ENCODE measurements around the gene ATL1.
"Not testable (repeated sequence)": the region's sequence is repeated elsewhere in the genome, so short reads cannot be mapped to it uniquely, and the experiment has no call there.

The ATL1 gene

DNA sequence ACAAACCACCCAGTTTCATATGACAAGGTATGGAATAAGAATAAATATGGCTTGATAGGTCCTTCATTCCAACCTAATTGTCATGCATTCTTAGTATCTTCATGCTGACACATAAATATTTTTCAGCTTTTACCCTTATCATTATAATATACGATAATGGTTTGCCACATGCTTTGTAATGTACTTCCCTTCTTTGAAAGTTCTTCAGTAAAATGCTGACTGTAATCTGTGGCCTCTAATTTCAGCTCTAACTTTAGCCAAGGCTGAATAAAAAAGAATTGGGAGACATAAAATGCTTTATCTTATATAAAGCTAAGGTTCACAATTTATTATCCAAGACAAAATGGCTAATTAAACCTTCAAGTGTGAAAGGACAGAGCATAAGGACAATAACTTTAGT lies 24.9 kb upstream of the ATL1 start:
- H3K27me3 ChIP-seq (ENCODE audit: insufficient read depth, low read length, poor library complexity) = no peaks in the 10 kb centered on the region
- peaks cover 24% of the 10 kb centered on the region for H3K4me1 ChIP-seq (ENCODE audit: insufficient read depth, low read length)
- ATAC-seq (ENCODE audit: insufficient read depth, low read depth) (no peak), DNase-seq (no peak)
- H4K20me1 ChIP-seq (ENCODE audit: insufficient read depth, low read length) = peaks cover 7% of the 10 kb centered on the region
- peaks cover 1% of the 10 kb centered on the region; the same call in 1 of the 2 replicates for H3K36me3 ChIP-seq (ENCODE audit: insufficient read depth, low read length)
- H3K27ac ChIP-seq (ENCODE audit: low read length) = no peak overlapping the region
- TF ChIP-seq, protein P1, sequence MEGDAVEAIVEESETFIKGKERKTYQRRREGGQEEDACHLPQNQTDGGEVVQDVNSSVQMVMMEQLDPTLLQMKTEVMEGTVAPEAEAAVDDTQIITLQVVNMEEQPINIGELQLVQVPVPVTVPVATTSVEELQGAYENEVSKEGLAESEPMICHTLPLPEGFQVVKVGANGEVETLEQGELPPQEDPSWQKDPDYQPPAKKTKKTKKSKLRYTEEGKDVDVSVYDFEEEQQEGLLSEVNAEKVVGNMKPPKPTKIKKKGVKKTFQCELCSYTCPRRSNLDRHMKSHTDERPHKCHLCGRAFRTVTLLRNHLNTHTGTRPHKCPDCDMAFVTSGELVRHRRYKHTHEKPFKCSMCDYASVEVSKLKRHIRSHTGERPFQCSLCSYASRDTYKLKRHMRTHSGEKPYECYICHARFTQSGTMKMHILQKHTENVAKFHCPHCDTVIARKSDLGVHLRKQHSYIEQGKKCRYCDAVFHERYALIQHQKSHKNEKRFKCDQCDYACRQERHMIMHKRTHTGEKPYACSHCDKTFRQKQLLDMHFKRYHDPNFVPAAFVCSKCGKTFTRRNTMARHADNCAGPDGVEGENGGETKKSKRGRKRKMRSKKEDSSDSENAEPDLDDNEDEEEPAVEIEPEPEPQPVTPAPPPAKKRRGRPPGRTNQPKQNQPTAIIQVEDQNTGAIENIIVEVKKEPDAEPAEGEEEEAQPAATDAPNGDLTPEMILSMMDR (IDR thresholded peaks at IDR 0.05; ENCODE audit: borderline replicate concordance, extremely low read depth, low read length, poor library complexity, severe bottlenecking) = no peak
- TF ChIP-seq EZH2 (IDR thresholded peaks at IDR 0.05; ENCODE audit: borderline replicate concordance, low read depth, low read length, severe bottlenecking) = no peak
- H3K4me2 ChIP-seq (ENCODE audit: insufficient read depth, low read length) = no peak overlapping the region
- H3K4me3 ChIP-seq (ENCODE audit: low read depth in 1 of 2, low read length in 2 of 2) = no peak overlapping the region
- H2AFZ ChIP-seq (ENCODE audit: low read depth, low read length) = no peak overlapping the region
- H3K79me2 ChIP-seq (ENCODE audit: insufficient read depth, low read length) = peaks cover 22% of the 10 kb centered on the region
- peaks cover 2% of the 10 kb centered on the region for H3K9me3 ChIP-seq (ENCODE audit: insufficient read depth, low read length, severe bottlenecking)
- no peak overlapping the region for H3K9ac ChIP-seq (ENCODE audit: low read depth, low read length)

DNA sequence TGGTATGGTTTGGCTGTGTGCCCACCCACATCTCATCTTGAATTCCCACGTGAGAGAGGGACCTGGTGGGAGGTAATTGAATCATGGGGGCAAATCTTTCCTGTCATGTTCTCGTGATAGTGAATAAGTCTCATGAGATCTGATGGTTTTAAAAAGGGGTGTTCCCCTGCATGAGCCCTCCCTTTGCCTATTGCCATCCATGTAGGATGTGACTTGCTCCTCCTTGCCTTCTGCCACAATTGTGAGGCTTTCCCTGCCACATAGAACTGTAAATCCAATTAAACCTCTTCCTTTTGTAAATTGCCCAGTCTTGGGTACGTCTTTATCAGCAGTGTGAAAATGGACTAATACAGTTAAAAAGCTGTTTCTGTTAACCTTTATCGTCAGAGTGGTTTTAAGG lies 21.9 kb upstream of the ATL1 start:
- H2AFZ ChIP-seq (ENCODE audit: low read depth, low read length); H3K9me3 ChIP-seq (ENCODE audit: insufficient read depth, low read length, severe bottlenecking); H3K27me3 ChIP-seq (ENCODE audit: insufficient read depth, low read length, poor library complexity); ATAC-seq (ENCODE audit: insufficient read depth, low read depth); H3K9ac ChIP-seq (ENCODE audit: low read depth, low read length); H4K20me1 ChIP-seq (ENCODE audit: insufficient read depth, low read length); H3K4me1 ChIP-seq (ENCODE audit: insufficient read depth, low read length); DNase-seq; H3K4me3 ChIP-seq (ENCODE audit: low read depth in 1 of 2, low read length in 2 of 2); H3K79me2 ChIP-seq (ENCODE audit: insufficient read depth, low read length); H3K27ac ChIP-seq (ENCODE audit: low read length); H3K36me3 ChIP-seq (ENCODE audit: insufficient read depth, low read length); H3K4me2 ChIP-seq (ENCODE audit: insufficient read depth, low read length): not testable (repeated sequence)

DNA sequence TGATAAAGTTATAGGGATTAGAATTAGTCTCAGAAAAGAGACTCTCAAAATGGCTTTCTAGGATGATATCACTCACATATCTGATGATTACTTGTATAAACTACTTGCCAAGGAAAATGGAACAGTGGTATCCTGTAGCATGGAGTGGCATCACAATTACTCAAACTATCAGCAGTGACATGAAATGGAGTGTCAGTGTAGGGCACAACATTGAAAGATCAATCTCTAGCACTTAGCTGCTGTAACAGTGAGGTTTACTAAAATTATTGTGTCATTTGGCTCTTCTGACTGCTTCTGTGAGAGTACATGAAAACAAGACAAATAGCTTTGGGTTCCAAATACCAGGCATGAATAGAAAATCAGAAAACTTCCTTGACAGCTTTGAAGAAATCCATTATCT lies 20.9 kb upstream of the ATL1 start:
- no peaks in the 10 kb centered on the region for H3K27me3 ChIP-seq (ENCODE audit: insufficient read depth, low read length, poor library complexity)
- H3K4me2 ChIP-seq (ENCODE audit: insufficient read depth, low read length) = no peak overlapping the region
- H4K20me1 ChIP-seq (ENCODE audit: insufficient read depth, low read length) = no peaks in the 10 kb centered on the region
- TF ChIP-seq, protein P1 (IDR thresholded peaks at IDR 0.05; ENCODE audit: borderline replicate concordance, extremely low read depth, low read length, poor library complexity, severe bottlenecking) = no peak
- no peak for TF ChIP-seq EZH2 (IDR thresholded peaks at IDR 0.05; ENCODE audit: borderline replicate concordance, low read depth, low read length, severe bottlenecking)
- no peaks in the 10 kb centered on the region for H3K79me2 ChIP-seq (ENCODE audit: insufficient read depth, low read length)
- H2AFZ ChIP-seq (ENCODE audit: low read depth, low read length) = no peak overlapping the region
- H3K36me3 ChIP-seq (ENCODE audit: insufficient read depth, low read length) = no peaks in the 10 kb centered on the region
- DNase-seq (no peak), ATAC-seq (ENCODE audit: insufficient read depth, low read depth) (no peak)
- no peak overlapping the region for H3K9ac ChIP-seq (ENCODE audit: low read depth, low read length)
- peaks cover 7% of the 10 kb centered on the region for H3K4me1 ChIP-seq (ENCODE audit: insufficient read depth, low read length)
- no peak overlapping the region for H3K4me3 ChIP-seq (ENCODE audit: low read depth in 1 of 2, low read length in 2 of 2)
- H3K9me3 ChIP-seq (ENCODE audit: insufficient read depth, low read length, severe bottlenecking) = peaks cover 2% of the 10 kb centered on the region
- no peak overlapping the region for H3K27ac ChIP-seq (ENCODE audit: low read length)

DNA sequence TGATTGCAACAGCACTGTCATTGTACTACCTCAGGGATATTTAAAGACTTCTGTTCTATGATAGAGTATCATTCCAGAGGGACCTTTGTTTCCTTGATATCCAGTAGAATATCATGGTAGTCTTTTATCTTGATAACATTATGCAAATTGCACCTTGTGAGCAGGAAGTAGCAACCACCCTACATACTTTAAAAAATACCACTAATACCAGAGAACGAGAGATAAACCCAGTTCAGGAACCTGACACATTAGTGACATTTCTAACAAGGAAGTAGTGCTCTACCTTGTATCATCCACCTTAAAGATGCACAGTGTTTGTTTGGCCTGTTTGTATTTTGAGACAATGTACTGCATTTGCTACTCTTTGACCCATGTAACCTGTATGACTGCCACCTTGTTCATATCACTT lies 18.8 kb upstream of the ATL1 start:
- Histone ChIP-seq H2AFZ (ENCODE audit: low read depth, low read length) (no peak overlapping the region), H3K9me3 (ENCODE audit: insufficient read depth, low read length, severe bottlenecking) (peaks cover 2% of the 10 kb centered on the region), H3K4me3 (ENCODE audit: low read depth in 1 of 2, low read length in 2 of 2) (no peak overlapping the region), H3K27ac (ENCODE audit: low read length) (no peak overlapping the region), H3K9ac (ENCODE audit: low read depth, low read length) (no peak overlapping the region), H3K36me3 (ENCODE audit: insufficient read depth, low read length) (no peaks in the 10 kb centered on the region), H3K4me1 (ENCODE audit: insufficient read depth, low read length) (peaks cover 7% of the 10 kb centered on the region), H3K27me3 (ENCODE audit: insufficient read depth, low read length, poor library complexity) (no peaks in the 10 kb centered on the region), H3K4me2 (ENCODE audit: insufficient read depth, low read length) (no peak overlapping the region), H3K79me2 (ENCODE audit: insufficient read depth, low read length) (no peaks in the 10 kb centered on the region), H4K20me1 (ENCODE audit: insufficient read depth, low read length) (no peaks in the 10 kb centered on the region)
- ATAC-seq (ENCODE audit: insufficient read depth, low read depth) (no peak), DNase-seq (no peak)
- TF ChIP-seq, protein P1 (IDR thresholded peaks at IDR 0.05; ENCODE audit: borderline replicate concordance, extremely low read depth, low read length, poor library complexity, severe bottlenecking) = no peak
- TF ChIP-seq EZH2 (IDR thresholded peaks at IDR 0.05; ENCODE audit: borderline replicate concordance, low read depth, low read length, severe bottlenecking) = no peak
